Adrenal gland (tissue), 5 donors: Measurements from ENCODE around the gene EMILIN1.

Experiments used
- POLR2A ChIP-seq, 2 donors: fragments of 450-650 bp; IDR thresholded peaks; one replicate each; pipeline ENCODE4 v1.6.1; 2017; ENCODE audit warnings: antibody characterized with exemption in 2 of 2, mild to moderate bottlenecking in 2 of 2, moderate library complexity in 1 of 2
- TF ChIP-seq, protein P1 (sequence below), 6 experiments: fragments of 450-650 bp in 4 of 6; fragments of 200-600 bp in 2 of 6; sonication (generic) in 1 of 6; IDR thresholded peaks; 1 replicate in 5 of 6; 2 replicates in 1 of 6; pipeline versions ENCODE4 v1.5.1 to v1.8.0; 2016 to 2021; ENCODE audit warnings: antibody characterized with exemption in 6 of 6, mild to moderate bottlenecking in 2 of 6, moderate library complexity in 1 of 6
- donor health status: DM: no; HTN: no; CAD: no.

DNA sequence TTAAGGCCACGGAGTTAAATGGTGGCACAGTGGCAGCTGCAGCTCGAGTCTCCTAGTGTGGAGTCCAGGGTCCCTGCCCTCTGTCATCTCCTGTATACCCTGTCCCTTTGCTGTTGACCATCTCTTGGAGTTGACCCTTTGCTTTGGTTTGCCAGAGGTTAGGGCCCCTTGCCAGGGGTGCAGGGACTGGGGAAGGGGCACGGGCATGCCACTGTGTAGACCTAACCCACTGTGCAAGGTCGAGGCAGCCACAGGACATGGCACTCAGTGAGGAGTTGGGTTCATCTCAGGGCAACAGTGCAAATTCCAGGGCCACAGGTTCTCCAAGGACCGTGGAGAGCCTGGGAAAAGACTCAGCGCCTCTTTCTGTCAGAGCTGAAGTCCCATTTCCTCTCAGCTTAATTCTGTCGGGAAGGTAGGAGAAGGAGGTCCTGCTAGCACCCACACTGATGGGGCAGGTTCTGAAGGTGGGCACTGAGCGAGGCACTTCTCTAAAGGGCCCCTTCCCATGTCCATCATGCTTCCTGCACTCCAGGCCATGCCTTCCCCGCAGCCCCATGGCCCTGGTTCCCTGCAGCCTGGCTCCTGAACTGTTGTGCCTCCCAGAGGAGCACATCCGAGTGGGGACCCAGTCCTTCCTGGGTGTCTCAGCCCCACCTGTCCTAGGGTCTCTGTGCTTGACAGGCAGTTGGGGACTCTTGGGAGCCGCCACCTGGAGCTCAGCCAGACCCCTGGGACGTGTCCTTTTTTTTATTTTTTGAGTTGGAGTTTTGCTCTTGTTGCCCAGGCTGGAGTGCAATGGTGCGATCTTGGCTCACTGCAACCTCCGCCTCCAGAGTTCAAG is 10.9 kb downstream of the EMILIN1 start:
- TF ChIP-seq, protein P1, sequence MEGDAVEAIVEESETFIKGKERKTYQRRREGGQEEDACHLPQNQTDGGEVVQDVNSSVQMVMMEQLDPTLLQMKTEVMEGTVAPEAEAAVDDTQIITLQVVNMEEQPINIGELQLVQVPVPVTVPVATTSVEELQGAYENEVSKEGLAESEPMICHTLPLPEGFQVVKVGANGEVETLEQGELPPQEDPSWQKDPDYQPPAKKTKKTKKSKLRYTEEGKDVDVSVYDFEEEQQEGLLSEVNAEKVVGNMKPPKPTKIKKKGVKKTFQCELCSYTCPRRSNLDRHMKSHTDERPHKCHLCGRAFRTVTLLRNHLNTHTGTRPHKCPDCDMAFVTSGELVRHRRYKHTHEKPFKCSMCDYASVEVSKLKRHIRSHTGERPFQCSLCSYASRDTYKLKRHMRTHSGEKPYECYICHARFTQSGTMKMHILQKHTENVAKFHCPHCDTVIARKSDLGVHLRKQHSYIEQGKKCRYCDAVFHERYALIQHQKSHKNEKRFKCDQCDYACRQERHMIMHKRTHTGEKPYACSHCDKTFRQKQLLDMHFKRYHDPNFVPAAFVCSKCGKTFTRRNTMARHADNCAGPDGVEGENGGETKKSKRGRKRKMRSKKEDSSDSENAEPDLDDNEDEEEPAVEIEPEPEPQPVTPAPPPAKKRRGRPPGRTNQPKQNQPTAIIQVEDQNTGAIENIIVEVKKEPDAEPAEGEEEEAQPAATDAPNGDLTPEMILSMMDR (IDR thresholded peaks at IDR 0.05) = no peak
- TF ChIP-seq POLR2A (IDR thresholded peaks at IDR 0.05) = no peak
